Measurements from ENCODE around the gene POLE3. TPM values are rescaled to one million over a fixed set of nuclear protein-coding genes. Genes with fewer than 3 reads are reported as not detected.
A peak's percentile ranks its signal among the peaks of the same experiment; 100 is the strongest.

Gene POLE3
- total and polyA plus RNA-seq, 9 of the 15 experiments (the other 6 are each of a cell fraction or from before 2014, with no cell fraction given): 52.6 to 179 (median 110) TPM

GRCh38 chr9:113368982-113369854 lies 41.3 kb downstream of the POLE3 start (continued):
- TF ChIP-seq ZNF639 (CRISPR knock-in tag; conservative IDR thresholded peaks at IDR 0.05 in 1 of 2, IDR thresholded peaks at IDR 0.05 in 1 of 2) (peak in 1 of 2 experiments; percentile 82; a peak in 1 of 4 replicates), NCOR1 (IDR thresholded peaks at IDR 0.05) (peak; percentile 97), ZNF311 (CRISPR knock-in tag; IDR thresholded peaks at IDR 0.05) (no peak), TAL1 (IDR thresholded peaks at IDR 0.05) (peak; percentile 98), ZNF780A (CRISPR knock-in tag; IDR thresholded peaks at IDR 0.05) (no peak), ELF4 (CRISPR knock-in tag; IDR thresholded peaks at IDR 0.05) (0 out of 2 replicates have a peak, but pooled peaks have one; percentile 18), PHF21A (IDR thresholded peaks at IDR 0.05; ENCODE audit: borderline replicate concordance, low read depth) (no peak), SRSF3 (IDR thresholded peaks at IDR 0.05; ENCODE audit: insufficient read depth, low read length) (no peak), SREBF2 (CRISPR knock-in tag; IDR thresholded peaks at IDR 0.05) (no peak), CTBP1 (IDR thresholded peaks at IDR 0.05; ENCODE audit: borderline replicate concordance) (peak; percentile 49; the same call in 1 of the 2 replicates), DMBX1 (CRISPR knock-in tag; IDR thresholded peaks at IDR 0.05; ENCODE audit: borderline replicate concordance) (0 out of 2 replicates have a peak, but pooled peaks have one; percentile 60), NCOA6 (IDR thresholded peaks at IDR 0.05) (no peak), ZNF316 (IDR thresholded peaks at IDR 0.05) (peak; percentile 60), RNF2 (IDR thresholded peaks at IDR 0.05) (peak; percentile 64), ZFX (CRISPR knock-in tag; IDR thresholded peaks at IDR 0.05) (0 out of 2 replicates have a peak, but pooled peaks have one; percentile 27), NCOA1 (IDR thresholded peaks at IDR 0.05; ENCODE audit: low read depth) (peak; percentile 59; the same call in 1 of the 2 replicates), HNRNPLL (IDR thresholded peaks at IDR 0.05; ENCODE audit: low read depth, low read length, poor library complexity, severe bottlenecking) (no peak), LEF1 (IDR thresholded peaks at IDR 0.05) (peak; percentile 74; the same call in 1 of the 2 replicates), TRIM24 (IDR thresholded peaks at IDR 0.05) (peak in 1 of 2 experiments; percentile 77; a peak in 2 of 4 replicates), FOXJ2 (tag; IDR thresholded peaks at IDR 0.05) (0 out of 2 replicates have a peak, but pooled peaks have one; percentile 44), SREBF1 (IDR thresholded peaks at IDR 0.05; ENCODE audit: borderline replicate concordance, low read depth, low read length) (no peak), SMARCA4 (IDR thresholded peaks at IDR 0.05) (peak; percentile 97), MYC (IDR thresholded peaks at IDR 0.05; ENCODE audit: low read depth, low read length) (0 out of 2 replicates have a peak, but pooled peaks have one; percentile 51), MYC (CRISPR knock-in tag; IDR thresholded peaks at IDR 0.05; ENCODE audit: borderline replicate concordance, low read depth) (no peak), CEBPB (tag; IDR thresholded peaks at IDR 0.05) (peak; percentile 34; the same call in 1 of the 2 replicates), POLR2AphosphoS5 (IDR thresholded peaks at IDR 0.05; ENCODE audit: control insufficient read depth, insufficient read depth, low read depth, low read length) (peak; percentile 94), ZNF583 (CRISPR knock-in tag; IDR thresholded peaks at IDR 0.05) (no peak), ARID1B (IDR thresholded peaks at IDR 0.05) (peak; percentile 98), ZKSCAN8 (CRISPR knock-in tag; IDR thresholded peaks at IDR 0.05) (0 out of 2 replicates have a peak, but pooled peaks have one; percentile 77)
